A673 (cell line): Measurements from ENCODE around the gene B9D2. TPM values are rescaled to one million over a fixed set of nuclear protein-coding genes. Genes with fewer than 3 reads are reported as not detected.

ENCODE experiments used
- BruUV-seq: library from RNA; stranded (reverse); fragments of 400-500 nt; replicated peaks from 2 replicates; lab custom pipeline; 2021; lab: Mats Ljungman, UMichigan
- CTCF ChIA-PET: fragments of 300-600 bp; sonication (Branson Sonifier 250); formaldehyde crosslinking; loops from one replicate; lab custom pipeline; 2022; ENCODE audit warnings: antibody characterized with exemption; lab: Charles Lee
- POLR2A ChIA-PET: fragments of 300-600 bp; sonication (Branson Sonifier 250); formaldehyde crosslinking; loops from one replicate; lab custom pipeline; 2022; ENCODE audit warnings: antibody characterized with exemption; ENCODE audit not compliant: low non-redundant PET; lab: Charles Lee
- DNase-seq: peaks from one replicate; pipeline ENCODE4 v3.0.0-alpha.2; 2015; ENCODE audit warnings: low spot score
- H3K27ac ChIP-seq: fragments of 200-600 bp; sonication (generic); 2 replicates; pipeline ENCODE4 v1.5.1; 2016; ENCODE audit warnings: mixed run types, low read depth, mild to moderate bottlenecking, mixed read lengths, antibody characterized with exemption, low read length; ENCODE audit not compliant: poor library complexity, severe bottlenecking
- H3K27me3 ChIP-seq: fragments of 200-600 bp; sonication (generic); replicated peaks from 2 replicates; pipeline ENCODE4 v1.6.1; 2017; ENCODE audit warnings: mixed run types, low read depth, mild to moderate bottlenecking, mixed read lengths, antibody characterized with exemption, low read length; ENCODE audit not compliant: insufficient read depth, poor library complexity
- H3K36me3 ChIP-seq: fragments of 200-600 bp; sonication (generic); 2 replicates; pipeline ENCODE4 v1.6.1; 2016; ENCODE audit warnings: mixed run types, mild to moderate bottlenecking, mixed read lengths, antibody characterized with exemption, low read length; ENCODE audit not compliant: insufficient read depth, poor library complexity, severe bottlenecking
- H3K4me1 ChIP-seq: fragments of 200-600 bp; sonication (generic); 2 replicates; pipeline ENCODE4 v1.6.1; 2017; ENCODE audit warnings: mixed run types, mild to moderate bottlenecking, mixed read lengths, antibody characterized with exemption, low read length; ENCODE audit not compliant: insufficient read depth, poor library complexity, severe bottlenecking
- H3K4me3 ChIP-seq: fragments of 200-600 bp; sonication (generic); 2 replicates; pipeline ENCODE4 v1.5.1; 2016; ENCODE audit warnings: low read depth, mixed run types, mild to moderate bottlenecking, mixed read lengths, low read length; ENCODE audit not compliant: poor library complexity, severe bottlenecking
- H3K9me3 ChIP-seq: fragments of 200-600 bp; sonication (generic); 2 replicates; pipeline ENCODE4 v1.6.1; 2016; ENCODE audit warnings: mixed run types, low read depth, mild to moderate bottlenecking, mixed read lengths, antibody characterized with exemption, low read length; ENCODE audit not compliant: poor library complexity, severe bottlenecking
- EZH2 ChIP-seq: fragments of 200-600 bp; sonication (generic); IDR thresholded peaks from 2 replicates; pipeline ENCODE4 v1.6.1; 2017; ENCODE audit warnings: borderline replicate concordance, low read depth, mild to moderate bottlenecking, mixed read lengths, antibody characterized with exemption, low read length; ENCODE audit not compliant: poor library complexity, severe bottlenecking
- intact Hi-C: fragments of 100-400 bp; cut with micrococcal nuclease; formaldehyde crosslinking; loops from one replicate; pipeline ENCODE4 v1.10.0; 2022; ENCODE audit not compliant: unreplicated experiment
- total RNA-seq: library from RNA; stranded (reverse); gene quantifications from 2 replicates; pipeline ENCODE4 v1.2.3, GENCODE V29; 2021
- TF ChIP-seq, protein P1 (sequence below): fragments of 300-800, 200-600 bp; sonication (generic); conservative IDR thresholded peaks from 2 replicates; pipeline ENCODE4 v1.5.1; 2017; ENCODE audit warnings: low read depth, mild to moderate bottlenecking, antibody characterized with exemption, low read length, moderate library complexity, mixed read lengths

The B9D2 gene
- total RNA-seq, 1 experiment from 2014 or later = 10.7 TPM

- no peak overlapping the region for H3K4me3 ChIP-seq
- TF ChIP-seq, protein P1, sequence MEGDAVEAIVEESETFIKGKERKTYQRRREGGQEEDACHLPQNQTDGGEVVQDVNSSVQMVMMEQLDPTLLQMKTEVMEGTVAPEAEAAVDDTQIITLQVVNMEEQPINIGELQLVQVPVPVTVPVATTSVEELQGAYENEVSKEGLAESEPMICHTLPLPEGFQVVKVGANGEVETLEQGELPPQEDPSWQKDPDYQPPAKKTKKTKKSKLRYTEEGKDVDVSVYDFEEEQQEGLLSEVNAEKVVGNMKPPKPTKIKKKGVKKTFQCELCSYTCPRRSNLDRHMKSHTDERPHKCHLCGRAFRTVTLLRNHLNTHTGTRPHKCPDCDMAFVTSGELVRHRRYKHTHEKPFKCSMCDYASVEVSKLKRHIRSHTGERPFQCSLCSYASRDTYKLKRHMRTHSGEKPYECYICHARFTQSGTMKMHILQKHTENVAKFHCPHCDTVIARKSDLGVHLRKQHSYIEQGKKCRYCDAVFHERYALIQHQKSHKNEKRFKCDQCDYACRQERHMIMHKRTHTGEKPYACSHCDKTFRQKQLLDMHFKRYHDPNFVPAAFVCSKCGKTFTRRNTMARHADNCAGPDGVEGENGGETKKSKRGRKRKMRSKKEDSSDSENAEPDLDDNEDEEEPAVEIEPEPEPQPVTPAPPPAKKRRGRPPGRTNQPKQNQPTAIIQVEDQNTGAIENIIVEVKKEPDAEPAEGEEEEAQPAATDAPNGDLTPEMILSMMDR = no peak
- no peak for TF ChIP-seq EZH2
- peaks cover 46% of the 10 kb centered on the region for H3K36me3 ChIP-seq
- BruUV-seq = no TSS peak
- intact Hi-C loops = no loop called here
- no peaks in the 10 kb centered on the region for H3K27me3 ChIP-seq
- peak overlapping the region; percentile 75 for H3K27ac ChIP-seq
- H3K9me3 ChIP-seq = no peaks in the 10 kb centered on the region
- H3K4me1 ChIP-seq = peaks cover 23% of the 10 kb centered on the region
- no peak for DNase-seq
- ChIA-PET CTCF (no interaction called here), POLR2A (no interaction called here)
Observed at GRCh38 chr19:41323023-41323422, 40.9 kb downstream of the B9D2 start.

DNA sequence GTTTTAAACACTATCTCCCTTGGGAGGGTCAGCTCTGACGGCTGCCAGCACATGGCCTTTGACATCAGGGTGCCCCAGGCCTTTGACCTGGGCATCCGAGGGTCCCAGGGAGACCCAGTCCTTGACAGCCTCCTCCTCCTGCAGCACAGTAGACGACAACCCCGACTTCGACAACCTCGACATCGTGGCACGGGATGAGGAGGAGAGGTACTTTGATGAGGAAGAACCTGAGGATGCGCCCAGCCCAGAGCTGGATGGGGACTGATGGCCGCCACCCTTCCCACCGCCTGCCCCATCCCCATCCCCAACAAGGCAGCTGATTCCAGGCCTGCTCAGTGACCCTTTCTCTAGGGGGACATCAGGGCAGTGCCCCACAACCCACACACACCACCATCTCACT lies 41.5 kb downstream of the B9D2 start:
- BruUV-seq = no TSS peak

GRCh38 chr19:41321600-41322270 lies 42.2 kb downstream of the B9D2 start:
- no TSS peak for BruUV-seq
- no peak for DNase-seq

More for the DNA sequence above, 41.5 kb downstream of the B9D2 start:
- no peak for DNase-seq
- H3K27me3 ChIP-seq = no peaks in the 10 kb centered on the region
- TF ChIP-seq, protein P1 = no peak
- no peak for TF ChIP-seq EZH2
- H3K27ac ChIP-seq = peak overlapping the region; percentile 75
- CTCF ChIA-PET = no interaction called here
- H3K4me1 ChIP-seq = peaks cover 23% of the 10 kb centered on the region
- H3K9me3 ChIP-seq = no peaks in the 10 kb centered on the region
- peaks cover 49% of the 10 kb centered on the region for H3K36me3 ChIP-seq
- H3K4me3 ChIP-seq = no peak overlapping the region
- intact Hi-C loops = no loop called here
- POLR2A ChIA-PET = no interaction called here

More at GRCh38 chr19:41321600-41322270, 42.2 kb downstream of the B9D2 start:
- no peak overlapping the region for H3K4me3 ChIP-seq
- no peaks in the 10 kb centered on the region for H3K9me3 ChIP-seq
- ChIA-PET CTCF (interaction anchor here (0.6 kb wide), 1 partner anchor 118 kb away, joined by 3 read pairs; no protein-coding TSS in a partner anchor), POLR2A (interaction anchor here (0.7 kb wide), 1 partner anchor 819 kb away, joined by 3 read pairs; no protein-coding TSS in a partner anchor)
- H3K36me3 ChIP-seq = peaks cover 56% of the 10 kb centered on the region
- intact Hi-C loops = no loop called here
- H3K27ac ChIP-seq = peak overlapping the region; percentile 22
- peaks cover 19% of the 10 kb centered on the region for H3K4me1 ChIP-seq
- H3K27me3 ChIP-seq = no peaks in the 10 kb centered on the region
- TF ChIP-seq, protein P1 = peak; percentile 56
- no peak for TF ChIP-seq EZH2
